Keratinocyte (primary cell): ENCODE measurements around the gene ANKHD1. TPM values are rescaled to one million over a fixed set of nuclear protein-coding genes. Genes with fewer than 3 reads are reported as not detected.

Source experiments
- DNase-seq: peaks from one replicate; pipeline ENCODE4 v3.0.0-alpha.2; 2011; ENCODE audit warnings: low read depth, missing footprints, low spot score
- FAIRE-seq: peaks from 2 replicates; lab custom pipeline; 2011; peaks lifted over from hg19 to GRCh38; lab: Jason Lieb, UNC
- H2AFZ ChIP-seq: 2 replicates; pipeline ENCODE4 v1.6.0; 2012; ENCODE audit warnings: low read length, control low read depth, inconsistent platforms; ENCODE audit not compliant: control insufficient read depth
- H3K27ac ChIP-seq: 2 replicates; pipeline ENCODE4 v1.5.1; 2011; ENCODE audit warnings: low read length; ENCODE audit not compliant: control insufficient read depth, insufficient read depth
- H3K27me3 ChIP-seq: 3 replicates; pipeline ENCODE4 v1.6.0; 2011; ENCODE audit warnings: low read length; ENCODE audit not compliant: control insufficient read depth, insufficient read depth; ENCODE audit errors: extremely low read depth
- H3K36me3 ChIP-seq, 2 experiments: 2 replicates in 1 of 2; 3 replicates in 1 of 2; pipeline ENCODE4 v1.5.1; 2011; ENCODE audit warnings: low read length in 2 of 2, mild to moderate bottlenecking in 1 of 2; ENCODE audit not compliant: control insufficient read depth in 2 of 2, insufficient read depth in 2 of 2; ENCODE audit errors: extremely low read depth in 1 of 2
- H3K4me1 ChIP-seq: 3 replicates; pipeline ENCODE4 v1.5.1; 2011; ENCODE audit warnings: low read length; ENCODE audit not compliant: control insufficient read depth, insufficient read depth; ENCODE audit errors: extremely low read depth
- H3K4me2 ChIP-seq: 3 replicates; pipeline ENCODE4 v1.6.0; 2011; ENCODE audit warnings: low read depth, low read length; ENCODE audit not compliant: control insufficient read depth, insufficient read depth; ENCODE audit errors: extremely low read depth
- H3K4me3 ChIP-seq, 3 experiments: fragments of 200-600 bp in 1 of 3; sonication (generic) in 1 of 3; 2 replicates in 2 of 3; 3 replicates in 1 of 3; pipeline ENCODE4 v1.5.1; 2011 to 2016; ENCODE audit warnings: low read length in 3 of 3, mild to moderate bottlenecking in 3 of 3, control low read depth in 2 of 3, inconsistent platforms in 1 of 3, low read depth in 1 of 3, mixed read lengths in 1 of 3, mixed run types in 1 of 3, moderate library complexity in 1 of 3; ENCODE audit not compliant: control insufficient read depth in 2 of 3, insufficient read depth in 2 of 3; ENCODE audit errors: extremely low read depth in 1 of 3
- H3K79me2 ChIP-seq: 2 replicates; pipeline ENCODE4 v1.6.0; 2012; ENCODE audit warnings: low read length; ENCODE audit not compliant: control insufficient read depth, insufficient read depth
- H3K9ac ChIP-seq: 3 replicates; pipeline ENCODE4 v1.6.0; 2011; ENCODE audit warnings: low read length; ENCODE audit not compliant: control insufficient read depth, insufficient read depth; ENCODE audit errors: extremely low read depth
- H3K9me1 ChIP-seq: 3 replicates; pipeline ENCODE4 v1.6.0; 2011; ENCODE audit warnings: low read length; ENCODE audit not compliant: control insufficient read depth, insufficient read depth; ENCODE audit errors: extremely low read depth
- H3K9me3 ChIP-seq: 2 replicates; pipeline ENCODE4 v1.5.1; 2012; ENCODE audit warnings: low read depth, low read length; ENCODE audit not compliant: control insufficient read depth
- H4K20me1 ChIP-seq: 3 replicates; pipeline ENCODE4 v1.6.0; 2011; ENCODE audit warnings: low read length; ENCODE audit not compliant: control insufficient read depth, insufficient read depth; ENCODE audit errors: extremely low read depth
- EZH2 ChIP-seq: IDR thresholded peaks from one replicate; pipeline ENCODE4 v1.6.1; 2012; ENCODE audit warnings: inconsistent platforms, mild to moderate bottlenecking, low read length, moderate library complexity
- dilution Hi-C: fragments of 300-500 bp; cut with MboI; formaldehyde crosslinking; loops from one replicate; pipeline ENCODE4 v1.7.0; 2020; ENCODE audit warnings: low sequenced_read_pairs; ENCODE audit not compliant: extremely low pct_ligation_motif_present
- polyA plus RNA-seq, 5 experiments: library from polyadenylated mRNA; depleted of rRNA in 3 of 5; stranded (reverse) in 3 of 5; stranded (forward) in 1 of 5; unstranded in 1 of 5; fragments of >200 nt; gene quantifications; 1 replicate in 1 of 5; 2 replicates in 3 of 5; 3 replicates in 1 of 5; pipeline versions ENCODE4 v1.2.1 to v1.2.3, GENCODE V29; 2011 to 2012; ENCODE audit warnings: missing spikeins in 2 of 5, low read depth in 1 of 5, low replicate concordance in 1 of 5
- TF ChIP-seq, protein P1 (sequence below), 3 experiments: IDR thresholded peaks in 1 of 3; conservative IDR thresholded peaks in 1 of 3; optimal IDR thresholded peaks in 1 of 3; 2 replicates in 2 of 3; 3 replicates in 1 of 3; pipeline versions ENCODE3 to v1.5.1; 2011; ENCODE audit warnings: low read length in 3 of 3, mild to moderate bottlenecking in 3 of 3, moderate library complexity in 2 of 3, control low read depth in 1 of 3, inconsistent platforms in 1 of 3; ENCODE audit not compliant: insufficient read depth in 2 of 3; ENCODE audit errors: extremely low read depth in 1 of 3

ANKHD1 gene
- polyA plus RNA-seq, 1 donor (not counting 4 experiments of a cell fraction or from before 2014, with no cell fraction given) = 65.9 TPM

DNA sequence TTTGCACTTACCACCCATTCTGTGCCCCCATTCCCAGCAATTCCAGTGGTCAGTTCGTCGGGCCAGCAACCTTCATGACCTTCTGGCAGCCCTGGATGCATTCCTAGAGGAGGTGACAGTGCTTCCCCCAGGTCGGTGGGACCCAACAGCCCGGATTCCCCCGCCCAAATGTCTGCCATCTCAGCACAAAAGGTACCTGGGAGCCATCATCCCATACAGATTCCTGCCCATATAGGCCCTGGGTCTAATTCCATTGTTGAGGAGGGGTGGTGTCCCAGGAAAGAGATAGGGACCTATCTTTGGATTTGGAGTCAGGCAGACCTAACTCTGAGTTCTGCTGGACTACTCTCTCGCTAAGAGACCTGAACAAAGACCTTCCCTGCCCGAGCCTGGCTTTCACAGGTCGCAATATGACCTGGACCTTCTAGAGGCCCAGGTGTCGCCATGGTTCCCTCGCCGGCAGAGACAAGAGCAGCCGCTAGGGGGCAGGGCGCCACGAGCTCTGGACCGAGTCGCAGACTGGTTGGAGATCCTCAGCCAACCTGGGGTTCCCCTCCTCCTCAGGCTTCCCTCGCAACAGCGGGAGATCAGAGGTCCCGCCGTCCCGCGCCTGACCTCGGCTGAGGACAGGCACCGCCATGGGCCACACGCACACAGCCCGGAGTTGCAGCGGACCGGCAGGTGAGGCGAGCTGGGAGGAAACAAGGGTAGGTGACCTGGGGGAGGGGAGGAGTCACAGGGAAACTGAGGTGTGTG is 38.6 kb upstream of the ANKHD1 start:
- Histone ChIP-seq H3K79me2 (no peaks in the 10 kb centered on the region), H3K4me3 (peak overlapping the region; percentile 4 to 65 (median 42)), H3K9me1 (peaks cover 4% of the 10 kb centered on the region), H3K4me1 (peaks cover 25% of the 10 kb centered on the region), H4K20me1 (no peaks in the 10 kb centered on the region), H3K36me3 (no peaks in the 10 kb centered on the region), H3K27me3 (no peaks in the 10 kb centered on the region), H3K9ac (peak overlapping the region; percentile 62), H3K9me3 (no peaks in the 10 kb centered on the region), H2AFZ (peak overlapping the region; percentile 77), H3K27ac (no peak overlapping the region), H3K4me2 (peak overlapping the region; percentile 72)
- TF ChIP-seq, protein P1, sequence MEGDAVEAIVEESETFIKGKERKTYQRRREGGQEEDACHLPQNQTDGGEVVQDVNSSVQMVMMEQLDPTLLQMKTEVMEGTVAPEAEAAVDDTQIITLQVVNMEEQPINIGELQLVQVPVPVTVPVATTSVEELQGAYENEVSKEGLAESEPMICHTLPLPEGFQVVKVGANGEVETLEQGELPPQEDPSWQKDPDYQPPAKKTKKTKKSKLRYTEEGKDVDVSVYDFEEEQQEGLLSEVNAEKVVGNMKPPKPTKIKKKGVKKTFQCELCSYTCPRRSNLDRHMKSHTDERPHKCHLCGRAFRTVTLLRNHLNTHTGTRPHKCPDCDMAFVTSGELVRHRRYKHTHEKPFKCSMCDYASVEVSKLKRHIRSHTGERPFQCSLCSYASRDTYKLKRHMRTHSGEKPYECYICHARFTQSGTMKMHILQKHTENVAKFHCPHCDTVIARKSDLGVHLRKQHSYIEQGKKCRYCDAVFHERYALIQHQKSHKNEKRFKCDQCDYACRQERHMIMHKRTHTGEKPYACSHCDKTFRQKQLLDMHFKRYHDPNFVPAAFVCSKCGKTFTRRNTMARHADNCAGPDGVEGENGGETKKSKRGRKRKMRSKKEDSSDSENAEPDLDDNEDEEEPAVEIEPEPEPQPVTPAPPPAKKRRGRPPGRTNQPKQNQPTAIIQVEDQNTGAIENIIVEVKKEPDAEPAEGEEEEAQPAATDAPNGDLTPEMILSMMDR (optimal IDR thresholded peaks at IDR 0.05 in 1 of 3, IDR thresholded peaks at IDR 0.05 in 1 of 3, conservative IDR thresholded peaks at IDR 0.05 in 1 of 3; ENCODE audit: extremely low read depth in 1 of 3, insufficient read depth in 2 of 3, low read length in 3 of 3) = peak in 2 of 3 experiments; percentile 95 to 96
- TF ChIP-seq EZH2 = no peak
- no peak for DNase-seq
- dilution Hi-C loops = no loop called here
- peak; percentile 58 for FAIRE-seq

DNA sequence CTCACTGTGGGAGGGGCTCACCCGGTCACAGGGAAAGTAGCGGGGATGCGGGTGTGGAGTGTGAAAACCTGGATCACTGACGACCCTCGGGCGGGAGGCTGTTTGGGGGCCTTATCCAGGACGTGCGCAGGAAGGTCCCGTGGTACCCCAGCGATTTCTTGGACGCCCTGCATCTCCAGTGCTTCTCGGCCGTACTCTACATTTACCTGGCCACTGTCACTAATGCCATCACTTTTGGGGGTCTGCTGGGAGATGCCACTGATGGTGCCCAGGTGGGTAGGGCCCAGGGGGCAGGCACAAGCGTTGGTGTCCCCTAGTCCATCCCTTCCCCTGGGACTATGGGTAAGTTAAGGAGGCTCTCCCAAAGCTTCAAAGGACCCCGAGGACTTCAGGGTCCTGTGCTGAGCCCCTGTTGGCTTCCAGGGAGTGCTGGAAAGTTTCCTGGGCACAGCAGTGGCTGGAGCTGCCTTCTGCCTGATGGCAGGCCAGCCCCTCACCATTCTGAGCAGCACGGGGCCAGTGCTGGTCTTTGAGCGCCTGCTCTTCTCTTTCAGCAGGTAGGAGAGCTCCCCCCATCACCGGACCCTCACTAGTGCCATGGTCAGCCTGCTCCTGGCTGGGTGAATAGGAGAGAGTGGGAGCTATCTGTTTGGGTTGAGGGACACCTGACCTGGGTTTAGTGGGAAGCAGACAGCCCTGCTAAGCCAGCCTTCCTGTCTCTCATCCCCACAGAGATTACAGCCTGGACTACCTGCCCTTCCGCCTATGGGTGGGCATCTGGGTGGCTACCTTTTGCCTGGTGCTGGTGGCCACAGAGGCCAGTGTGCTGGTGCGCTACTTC is 37.8 kb upstream of the ANKHD1 start:
- DNase-seq (no peak), FAIRE-seq (no peak)
- peak overlapping the region; percentile 77 for H2AFZ ChIP-seq
- no peaks in the 10 kb centered on the region for H3K36me3 ChIP-seq
- TF ChIP-seq, protein P1 (optimal IDR thresholded peaks at IDR 0.05 in 1 of 3, IDR thresholded peaks at IDR 0.05 in 1 of 3, conservative IDR thresholded peaks at IDR 0.05 in 1 of 3; ENCODE audit: extremely low read depth in 1 of 3, insufficient read depth in 2 of 3, low read length in 3 of 3) = no peak
- TF ChIP-seq EZH2 = no peak
- no peak overlapping the region for H3K27ac ChIP-seq
- H3K27me3 ChIP-seq = no peaks in the 10 kb centered on the region
- no peaks in the 10 kb centered on the region for H4K20me1 ChIP-seq
- peaks cover 25% of the 10 kb centered on the region for H3K4me1 ChIP-seq
- dilution Hi-C loops = no loop called here
- H3K4me2 ChIP-seq = peak overlapping the region; percentile 72
- H3K9me3 ChIP-seq = no peaks in the 10 kb centered on the region
- peaks cover 4% of the 10 kb centered on the region for H3K9me1 ChIP-seq
- H3K9ac ChIP-seq = peak overlapping the region; percentile 62
- H3K79me2 ChIP-seq = no peaks in the 10 kb centered on the region
- peak overlapping the region; percentile 4 to 65 (median 42) for H3K4me3 ChIP-seq
